HCT116 (cell line): Measurements from ENCODE around the gene UBE2N. TPM values are rescaled to one million over a fixed set of nuclear protein-coding genes. Genes with fewer than 3 reads are reported as not detected.
"Not testable (repeated sequence)": the region's sequence is repeated elsewhere in the genome, so short reads cannot be mapped to it uniquely, and the experiment has no call there.

Experiments used
- ATAC-seq: fragments of 200-7000 bp; cut with Tn5 transposase; 2 replicates; pipeline ENCODE4 v1.9.1; 2020; ENCODE audit warnings: mild to moderate bottlenecking, moderate library complexity
- BruUV-seq: library from RNA; stranded (reverse); fragments of 400-500 nt; replicated peaks from 2 replicates; lab custom pipeline; 2021; lab: Mats Ljungman, UMichigan
- CTCF ChIA-PET: fragments of 300-600 bp; sonication (Branson Sonifier 250); formaldehyde crosslinking; loops from one replicate; lab custom pipeline; 2021; ENCODE audit warnings: antibody characterized with exemption; lab: Charles Lee
- POLR2A ChIA-PET: fragments of 300-600, 350-600 bp; sonication (Branson Sonifier 250); formaldehyde crosslinking; loops from one replicate; lab custom pipeline; 2021; ENCODE audit warnings: antibody characterized with exemption; lab: Charles Lee
- RAD21 ChIA-PET, 2 experiments: fragments of 300-600 bp; sonication (Branson Sonifier 250); formaldehyde crosslinking; loops; one replicate each; lab custom pipeline; 2023; ENCODE audit warnings: low total read pairs in 2 of 2; ENCODE audit not compliant: uncharacterized antibody in 2 of 2, unreplicated experiment in 2 of 2, low non-redundant PET in 1 of 2; lab: Charles Lee
- DNase-seq: peaks from one replicate; pipeline ENCODE4 v3.0.0-alpha.2; 2010; ENCODE audit warnings: low read depth, low spot score
- H2AFZ ChIP-seq: fragments of 200-600 bp; shearing (Covaris generic), sonication (generic); 2 replicates; pipeline ENCODE4 v1.6.1; 2017; ENCODE audit warnings: low read depth, mixed run types, mixed read lengths, antibody characterized with exemption, low read length; ENCODE audit not compliant: poor library complexity, severe bottlenecking
- H3K27ac ChIP-seq: 2 replicates; pipeline ENCODE4 v1.5.1; 2012; ENCODE audit warnings: low read depth, low read length
- H3K27me3 ChIP-seq: fragments of 200-600 bp; sonication (generic); 2 replicates; pipeline ENCODE4 v1.6.1; 2016; ENCODE audit warnings: mixed run types, low read length, mixed read lengths; ENCODE audit not compliant: insufficient read depth
- H3K36me3 ChIP-seq, 2 experiments: fragments of 200-500 bp in 1 of 2; fragments of 200-600 bp in 1 of 2; sonication (Bioruptor generic) in 1 of 2; sonication (generic) in 1 of 2; 2 replicates each; pipeline versions ENCODE4 v1.5.1 to v1.6.1; 2014 to 2016; ENCODE audit warnings: low read length in 2 of 2, inconsistent platforms in 1 of 2, mixed read lengths in 1 of 2, mixed run types in 1 of 2; ENCODE audit not compliant: insufficient read depth in 2 of 2, control insufficient read depth in 1 of 2
- H3K4me1 ChIP-seq, 2 experiments: fragments of 200-600 bp in 1 of 2; sonication (generic) in 1 of 2; 2 replicates each; pipeline versions ENCODE4 v1.5.1 to v1.6.1; 2012 to 2017; ENCODE audit warnings: low read length in 2 of 2, inconsistent platforms in 1 of 2, mild to moderate bottlenecking in 1 of 2, mixed read lengths in 1 of 2, mixed run types in 1 of 2, moderate library complexity in 1 of 2; ENCODE audit not compliant: insufficient read depth in 2 of 2, control insufficient read depth in 1 of 2
- H3K4me2 ChIP-seq: fragments of 200-600 bp; sonication (generic); 2 replicates; pipeline ENCODE4 v1.6.1; 2017; ENCODE audit warnings: mixed run types, low read length, mixed read lengths
- H3K4me3 ChIP-seq, 2 experiments: fragments of 200-600 bp in 1 of 2; sonication (generic) in 1 of 2; replicated peaks in 1 of 2; 2 replicates each; pipeline ENCODE4 v1.5.1; 2011 to 2016; ENCODE audit warnings: low read length in 2 of 2, control low read depth in 1 of 2, low read depth in 1 of 2, mild to moderate bottlenecking in 1 of 2, mixed read lengths in 1 of 2, mixed run types in 1 of 2
- H3K79me2 ChIP-seq: fragments of 200-600 bp; sonication (generic); 2 replicates; pipeline ENCODE4 v1.6.1; 2017; ENCODE audit warnings: mild to moderate bottlenecking, mixed run types, low read length, moderate library complexity, mixed read lengths; ENCODE audit not compliant: insufficient read depth
- H3K9ac ChIP-seq: fragments of 200-600 bp; sonication (generic); 2 replicates; pipeline ENCODE4 v1.6.1; 2016; ENCODE audit warnings: low read length, mixed read lengths
- H3K9me2 ChIP-seq: fragments of 200-600 bp; sonication (generic), shearing (Covaris generic); 2 replicates; pipeline ENCODE4 v1.6.1; 2017; ENCODE audit warnings: mixed run types, mild to moderate bottlenecking, moderate library complexity; ENCODE audit not compliant: insufficient read depth
- H3K9me3 ChIP-seq, 2 experiments: fragments of 200-500 bp in 1 of 2; fragments of 200-600 bp in 1 of 2; sonication (Bioruptor generic) in 1 of 2; sonication (generic) in 1 of 2; 2 replicates each; pipeline ENCODE4 v1.6.1; 2014 to 2017; ENCODE audit warnings: low read length in 2 of 2, mixed read lengths in 2 of 2, inconsistent platforms in 1 of 2, low read depth in 1 of 2, mild to moderate bottlenecking in 1 of 2, mixed run types in 1 of 2, moderate library complexity in 1 of 2; ENCODE audit not compliant: control insufficient read depth in 1 of 2, insufficient read depth in 1 of 2
- H4K20me1 ChIP-seq: fragments of 200-600 bp; sonication (generic), shearing (Covaris generic); 2 replicates; pipeline ENCODE4 v1.6.1; 2017; ENCODE audit warnings: mixed run types, mild to moderate bottlenecking, moderate library complexity; ENCODE audit not compliant: insufficient read depth
- ATF3 ChIP-seq: IDR thresholded peaks from 2 replicates; pipeline ENCODE4 v1.6.1; 2012
- CTCF ChIP-seq, 3 experiments: fragments of 200-600 bp in 1 of 3; sonication (generic) in 1 of 3; IDR thresholded peaks in 2 of 3; conservative IDR thresholded peaks in 1 of 3; 2 replicates each; pipeline ENCODE4 v1.5.1; 2012 to 2017; ENCODE audit warnings: low read depth in 2 of 3, low read length in 2 of 3, antibody characterized with exemption in 1 of 3, borderline replicate concordance in 1 of 3, control low read depth in 1 of 3, mild to moderate bottlenecking in 1 of 3, mixed read lengths in 1 of 3, mixed run types in 1 of 3, moderate library complexity in 1 of 3; ENCODE audit not compliant: insufficient read depth in 1 of 3
- ELF1 ChIP-seq: IDR thresholded peaks from 2 replicates; pipeline ENCODE4 v1.6.1; 2012; ENCODE audit warnings: low read depth, borderline replicate concordance
- MAX ChIP-seq: IDR thresholded peaks from 2 replicates; pipeline ENCODE4 v1.6.1; 2012
- POLR2A ChIP-seq: IDR thresholded peaks from 2 replicates; pipeline ENCODE4 v1.7.0; 2011; ENCODE audit warnings: borderline replicate concordance; ENCODE audit not compliant: insufficient read depth, insufficient read length; ENCODE audit errors: extremely low read depth
- SP1 ChIP-seq: IDR thresholded peaks from 2 replicates; pipeline ENCODE4 v1.6.1; 2012; ENCODE audit warnings: low read depth
- TCF7L2 ChIP-seq: IDR thresholded peaks from 2 replicates; pipeline ENCODE4 v1.7.0; 2011; ENCODE audit warnings: borderline replicate concordance, inconsistent platforms; ENCODE audit not compliant: insufficient read depth, insufficient read length; ENCODE audit errors: extremely low read depth
- ZNF274 ChIP-seq: fragments of 200-500 bp; sonication (Bioruptor generic); IDR thresholded peaks from 2 replicates; pipeline ENCODE4 v1.6.1; 2014; ENCODE audit warnings: mild to moderate bottlenecking, low read depth, low read length, inconsistent platforms
- intact Hi-C: fragments of 100-400 bp; cut with micrococcal nuclease; formaldehyde crosslinking; loops from 2 replicates; pipeline ENCODE4 v1.10.0; 2022
- total RNA-seq: library from RNA; stranded (reverse); gene quantifications from one replicate; pipeline ENCODE4 v1.2.1, GENCODE V29; 2021; ENCODE audit not compliant: unreplicated experiment

Gene UBE2N
- total RNA-seq, 1 experiment from 2014 or later, result 140 TPM

DNA sequence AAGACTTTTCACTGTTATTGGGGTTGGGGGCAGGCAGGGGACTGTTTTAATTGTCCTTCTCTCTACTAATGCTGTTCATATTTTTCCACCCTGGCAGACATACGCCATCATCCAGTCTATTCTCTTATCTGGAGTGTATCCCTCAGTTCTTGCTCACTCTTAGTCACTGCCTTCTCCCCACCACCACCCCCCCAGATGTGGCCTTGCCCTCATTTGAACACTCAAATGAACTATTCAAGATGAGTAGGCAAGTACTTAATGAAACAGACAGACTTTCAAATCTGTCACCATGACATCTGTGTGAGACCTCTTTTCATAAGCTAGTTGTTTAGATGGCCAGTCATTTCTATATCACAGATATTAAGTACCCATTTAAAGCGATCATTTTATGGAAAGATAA is 54.0 kb downstream of the UBE2N start:
- POLR2A ChIA-PET, result interaction anchor here (0.9 kb wide), 1 partner anchor 462 kb away, joined by 3 read pairs; no protein-coding TSS in a partner anchor
- Histone ChIP-seq H3K36me3 (no peaks in the 10 kb centered on the region; a peak in 1 of 4 replicates), H3K9ac (no peak overlapping the region)

GRCh38 chr12:93381976-93382437 is 59.7 kb downstream of the UBE2N start:
- H3K9ac ChIP-seq, H3K4me3 ChIP-seq: not testable (repeated sequence)
- intact Hi-C loops, result loop anchor here (5.0 kb wide), 2 partner anchors 355 to 395 kb away; no protein-coding TSS in a partner anchor

More for the DNA sequence above, 54.0 kb downstream of the UBE2N start:
- no TSS peak for BruUV-seq
- Histone ChIP-seq H4K20me1 (no peaks in the 10 kb centered on the region), H3K79me2 (peaks cover 93% of the 10 kb centered on the region), H3K27me3 (no peaks in the 10 kb centered on the region), H3K4me2 (no peak overlapping the region), H3K4me3 (no peak overlapping the region), H3K9me3 (no peaks in the 10 kb centered on the region), H2AFZ (no peak overlapping the region), H3K27ac (no peak overlapping the region), H3K4me1 (no peaks in the 10 kb centered on the region), H3K9me2 (no peaks in the 10 kb centered on the region)
- ChIA-PET RAD21 (no interaction called here), CTCF (no interaction called here)
- intact Hi-C loops, result no loop called here
- DNase-seq (no peak), ATAC-seq (no peak)
- TF ChIP-seq POLR2A (no peak), MAX (no peak), CTCF (IDR thresholded peaks at IDR 0.05 in 2 of 3, conservative IDR thresholded peaks at IDR 0.05 in 1 of 3; ENCODE audit: borderline replicate concordance in 1 of 3, insufficient read depth in 1 of 3, low read depth in 2 of 3, low read length in 2 of 3) (no peak), SP1 (no peak), ATF3 (no peak), TCF7L2 (no peak), ZNF274 (no peak), ELF1 (no peak)
- TF ChIP-seq, all 23 proteins: peak for 0

More at GRCh38 chr12:93381976-93382437, 59.7 kb downstream of the UBE2N start:
- DNase-seq, H3K27me3 ChIP-seq, ATAC-seq, H2AFZ ChIP-seq, BruUV-seq, POLR2A ChIA-PET, H3K4me2 ChIP-seq, H3K9me3 ChIP-seq, H4K20me1 ChIP-seq, H3K27ac ChIP-seq, CTCF ChIA-PET, H3K9me2 ChIP-seq, H3K36me3 ChIP-seq: not testable (repeated sequence)
- peaks cover 17 to 24% of the 10 kb centered on the region in 2 experiments for H3K4me1 ChIP-seq
- RAD21 ChIA-PET, result interaction anchor here in 1 of 2 experiments (0.7 to 1.3 kb wide), 3 partner anchors 131 to 394 kb away, joined by 4 to 6 read pairs (median 5); no protein-coding TSS in a partner anchor
- peaks cover 87% of the 10 kb centered on the region for H3K79me2 ChIP-seq
